Stimulated activated CD8-positive, alpha-beta memory T cell treated with anti-CD3 and anti-CD28 coated beads, Interleukin-7, amount 100 ng/mL, for 1 hour (primary cell): Measurements from ENCODE around the gene KLK14.

ENCODE experiments used
- DNase-seq, 2 donors: peaks; one replicate each; pipeline ENCODE4 v3.0.0-alpha.2; 2020; ENCODE audit warnings: low read depth in 2 of 2

Gene KLK14

GRCh38 chr19:51086153-51086850 lies 3.6 kb upstream of the KLK14 start:
- no peak for DNase-seq

GRCh38 chr19:51084505-51084904 lies 1.8 kb upstream of the KLK14 start:
- no peak for DNase-seq

- DNase-seq: no peak
Observed at GRCh38 chr19:51083783-51084182, 1.1 kb upstream of the KLK14 start.

GRCh38 chr19:51083181-51083580 lies 494 bp upstream of the KLK14 start:
- DNase-seq: no peak

- DNase-seq: no peak
Observed at GRCh38 chr19:51081476-51081875, 1.2 kb downstream of the KLK14 start.

GRCh38 chr19:51079481-51080110 lies 3.1 kb downstream of the KLK14 start:
- no peak for DNase-seq

- DNase-seq: no peak
Observed at GRCh38 chr19:51078731-51079130, 4.0 kb downstream of the KLK14 start.

- no peak for DNase-seq
Observed at GRCh38 chr19:51078104-51078503, 4.6 kb downstream of the KLK14 start.

GRCh38 chr19:51076631-51077213 lies 6.0 kb downstream of the KLK14 start:
- DNase-seq: no peak

- DNase-seq: no peak
Observed at GRCh38 chr19:51075998-51076397, 6.7 kb downstream of the KLK14 start.

GRCh38 chr19:51071095-51071405 lies 11.6 kb downstream of the KLK14 start:
- no peak for DNase-seq

GRCh38 chr19:51070334-51071094 lies 12.2 kb downstream of the KLK14 start:
- DNase-seq: no peak

GRCh38 chr19:51066393-51067186 lies 16.1 kb downstream of the KLK14 start:
- no peak for DNase-seq

GRCh38 chr19:51065221-51065960 lies 17.3 kb downstream of the KLK14 start:
- DNase-seq: no peak

GRCh38 chr19:51064534-51065220 lies 18.0 kb downstream of the KLK14 start, which contains the start of gene KLK13:
Gene KLK13 (minus strand): TSS chr19:51065092. CDS start chr19:51065067, 25 bp downstream.
- DNase-seq: no peak

- no peak for DNase-seq
Observed at GRCh38 chr19:51063664-51064063, 19.0 kb downstream of the KLK14 start.

- DNase-seq: no peak
Observed at GRCh38 chr19:51060973-51061372, 21.7 kb downstream of the KLK14 start.

- DNase-seq: no peak
Observed at GRCh38 chr19:51060336-51060735, 22.4 kb downstream of the KLK14 start.

- DNase-seq: no peak
Observed at GRCh38 chr19:51059715-51060114, 23.0 kb downstream of the KLK14 start.

- no peak for DNase-seq
Observed at GRCh38 chr19:51055866-51056265, 26.8 kb downstream of the KLK14 start.

- no peak for DNase-seq
Observed at GRCh38 chr19:51047031-51047335, 35.7 kb downstream of the KLK14 start.
